HG03460 (cell line): Measurements from ENCODE around the gene ZNF615.
"Not testable (repeated sequence)": the region's sequence is repeated elsewhere in the genome, so short reads cannot be mapped to it uniquely, and the experiment has no call there.

Experiments used
- ATAC-seq: cut with Tn5 transposase; IDR thresholded peaks from one replicate; pipeline ENCODE4 v1.9.1; 2021; ENCODE audit not compliant: unreplicated experiment

Gene ZNF615

DNA sequence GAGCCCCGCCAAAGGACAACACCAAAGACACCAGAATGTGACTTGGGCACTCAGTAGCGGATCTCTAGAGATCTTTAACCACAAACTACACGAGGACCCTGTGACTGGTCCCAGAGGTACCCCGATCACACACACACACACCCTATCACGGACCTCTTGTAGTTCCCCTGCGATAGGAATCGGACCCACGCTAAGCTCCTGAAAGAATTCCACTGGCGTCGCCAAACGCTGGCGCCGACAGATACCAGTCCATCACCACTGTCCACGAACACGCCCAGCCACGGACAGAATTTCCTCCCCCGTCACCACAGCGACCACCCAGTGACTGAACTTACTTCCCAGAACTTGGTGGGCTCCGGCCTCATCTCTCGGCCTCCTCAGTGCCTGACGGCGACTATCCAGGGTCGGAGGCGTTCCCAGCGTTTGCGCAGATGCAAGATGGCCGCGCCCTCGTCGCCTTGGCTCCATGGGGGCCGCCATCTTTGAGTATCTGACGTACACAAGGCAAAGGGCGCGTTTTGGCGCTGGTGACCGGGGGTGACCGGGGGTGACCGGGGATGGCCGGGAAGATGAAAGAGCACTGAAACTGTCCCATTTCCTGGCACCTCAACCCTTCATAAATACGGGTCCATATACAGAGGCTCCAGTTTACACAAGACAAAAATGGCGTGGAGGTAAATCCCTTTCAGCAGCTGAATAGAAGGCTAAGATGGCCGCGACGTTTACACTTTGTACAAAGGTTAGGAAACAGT is at the start of gene ZNF615:
ZNF615 (minus strand) TSS at position 406 of the 752 bp plus-strand sequence. CDS start 4,500 bp downstream, outside the sequence.
- peak; percentile 86 for ATAC-seq

DNA sequence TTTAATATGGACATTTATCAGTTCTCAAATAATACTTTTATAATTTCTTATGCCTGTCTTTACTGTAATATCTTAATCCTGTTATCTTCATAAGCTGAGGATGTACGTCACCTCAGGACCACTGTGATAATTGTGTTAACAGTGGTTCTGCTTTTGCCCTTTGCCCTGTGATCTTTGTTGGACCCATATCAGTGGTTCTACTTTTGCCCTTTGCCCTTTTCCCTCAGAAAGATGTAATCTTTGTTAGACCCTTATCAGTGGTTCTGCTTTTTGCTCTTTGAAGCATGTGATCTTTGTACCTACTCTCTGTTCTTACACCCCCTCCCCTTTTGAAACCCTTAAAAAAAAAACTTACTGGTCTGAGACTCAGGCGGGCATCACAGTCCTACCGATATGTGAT is 48.5 kb upstream of the ZNF615 start:
- not testable (repeated sequence) for ATAC-seq

DNA sequence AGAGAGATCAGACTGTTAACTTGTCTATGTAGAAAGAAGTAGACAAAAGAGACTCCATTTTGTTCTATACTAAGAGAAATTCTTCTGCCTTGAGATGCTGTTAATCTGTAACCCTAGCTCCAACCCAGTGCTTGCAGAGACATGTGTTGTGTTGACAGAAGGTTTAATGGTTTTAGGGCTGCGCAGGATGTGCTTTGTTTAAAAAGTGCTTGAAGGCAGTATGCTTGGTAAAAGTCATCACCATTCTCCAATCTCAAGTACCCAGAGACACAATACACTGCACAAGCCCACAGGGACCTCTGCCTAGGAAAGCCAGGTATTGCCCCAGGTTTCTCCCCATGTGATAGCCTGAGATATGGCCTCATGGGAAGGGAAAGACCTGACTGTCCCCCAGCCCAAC is 43.7 kb upstream of the ZNF615 start:
- ATAC-seq = not testable (repeated sequence)

DNA sequence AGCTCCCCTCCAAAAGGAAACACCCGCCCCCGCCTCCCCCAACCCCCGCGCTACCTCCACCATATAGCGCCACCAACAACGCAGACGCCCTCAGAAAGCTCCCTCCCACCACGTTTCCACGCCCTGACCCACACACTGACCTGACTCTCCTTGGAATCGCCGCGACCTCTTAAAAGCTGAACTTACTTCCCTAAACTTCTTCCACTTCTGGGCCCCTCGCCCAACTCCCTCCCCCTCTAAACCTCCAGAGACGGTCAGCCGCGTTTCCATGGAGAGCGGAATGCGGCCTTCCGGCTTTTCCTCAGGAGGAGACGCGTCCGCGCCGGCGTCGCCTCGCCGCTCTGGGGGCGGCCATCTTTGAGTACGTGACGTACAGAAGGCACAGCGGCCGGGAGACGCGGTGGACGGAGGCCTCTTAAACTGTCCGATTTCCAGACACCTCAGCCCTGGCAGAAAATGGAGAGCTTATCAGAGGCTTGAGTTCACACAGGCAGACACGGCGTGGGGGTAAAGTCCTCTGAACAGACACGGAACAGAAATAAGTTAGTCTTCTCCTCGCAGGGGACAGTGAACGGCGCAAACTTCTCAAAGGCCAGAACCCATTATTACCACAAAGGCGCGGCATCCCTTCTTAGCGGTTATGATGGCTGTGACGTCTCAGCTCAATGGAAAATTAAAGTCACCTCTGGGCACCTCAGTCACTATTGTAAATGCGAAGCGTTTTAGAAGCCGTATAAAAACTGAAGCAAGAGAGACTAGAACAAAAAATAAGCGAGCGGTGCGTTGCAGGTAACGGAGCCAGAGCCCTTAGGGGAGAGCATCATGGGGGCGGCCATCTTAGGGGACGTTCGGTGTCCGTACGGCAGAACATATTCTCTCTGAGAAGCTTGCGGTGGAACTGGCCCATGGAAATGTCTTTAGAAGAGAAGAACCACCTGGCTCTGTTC is 40.8 kb upstream of the ZNF615 start, which contains the start of gene ZNF432:
ZNF432 (minus strand) TSS at position 284 of the 947 bp plus-strand sequence. CDS start 1,970 bp downstream, outside the sequence.
- ATAC-seq = peak; percentile 82

DNA sequence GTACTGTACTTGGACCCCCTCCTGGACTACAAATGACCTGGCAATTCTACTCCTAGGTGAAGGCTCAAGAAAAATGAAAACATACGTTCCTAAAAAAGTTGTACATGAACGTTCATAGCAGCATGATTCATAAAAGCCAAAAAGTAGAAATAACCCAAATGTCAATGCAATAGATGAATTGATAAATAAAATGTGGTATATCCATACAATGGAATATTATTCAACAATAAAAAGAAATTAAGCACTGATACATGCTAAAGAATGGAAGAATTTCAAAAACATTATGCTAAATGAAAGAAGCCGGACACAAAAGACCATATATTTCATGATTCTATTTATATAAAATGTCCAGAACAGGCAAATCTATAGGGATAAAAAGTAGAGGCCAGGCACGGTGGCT is 31.2 kb upstream of the ZNF615 start:
- no peak for ATAC-seq

DNA sequence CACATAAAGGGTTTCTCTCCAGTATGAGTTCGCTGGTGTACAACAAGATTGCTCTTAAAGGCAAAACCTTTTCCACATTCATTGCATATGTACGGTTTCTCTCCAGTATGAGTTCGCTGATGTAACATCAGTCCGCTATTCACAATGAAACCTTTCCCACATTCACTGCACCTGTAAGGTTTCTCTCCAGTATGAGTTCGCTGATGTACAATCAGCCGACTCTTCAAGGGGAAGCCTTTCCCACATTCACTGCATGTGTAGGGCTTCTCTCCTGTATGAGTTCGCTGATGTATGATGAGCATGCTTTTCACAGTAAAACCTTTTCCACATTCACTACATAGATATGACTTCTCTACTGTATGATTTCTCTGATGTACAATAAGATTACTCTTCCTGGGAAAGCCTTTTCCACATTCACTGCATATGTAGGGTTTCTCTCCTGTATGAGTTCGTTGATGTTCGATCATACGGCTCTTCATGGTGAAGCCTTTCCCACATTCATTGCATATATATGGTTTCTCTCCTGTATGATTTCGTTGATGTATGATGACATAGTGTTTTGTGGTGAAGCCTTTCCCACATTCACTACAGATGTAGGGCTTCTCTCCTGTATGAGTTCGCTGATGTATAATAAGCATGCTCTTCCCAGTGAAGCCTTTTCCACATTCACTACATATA is 26.2 kb upstream of the ZNF615 start:
- ATAC-seq = no peak

DNA sequence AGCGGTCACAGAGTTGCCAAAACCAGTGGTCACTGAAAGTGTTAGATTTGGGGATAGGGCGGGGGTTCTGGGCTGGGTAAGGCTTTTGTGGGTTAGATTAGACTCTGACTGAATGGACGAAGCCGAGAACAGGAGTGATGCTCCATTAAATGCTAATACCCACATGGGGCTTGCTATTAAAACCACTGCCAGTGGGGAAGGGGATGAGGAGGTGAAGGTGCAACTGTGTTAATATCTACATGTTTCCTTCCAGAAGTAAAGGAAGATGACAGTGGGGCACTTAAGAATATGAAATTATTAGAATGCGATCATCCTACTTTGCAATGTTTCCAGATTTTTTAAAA is 20.7 kb upstream of the ZNF615 start:
- ATAC-seq = peak; percentile 18

DNA sequence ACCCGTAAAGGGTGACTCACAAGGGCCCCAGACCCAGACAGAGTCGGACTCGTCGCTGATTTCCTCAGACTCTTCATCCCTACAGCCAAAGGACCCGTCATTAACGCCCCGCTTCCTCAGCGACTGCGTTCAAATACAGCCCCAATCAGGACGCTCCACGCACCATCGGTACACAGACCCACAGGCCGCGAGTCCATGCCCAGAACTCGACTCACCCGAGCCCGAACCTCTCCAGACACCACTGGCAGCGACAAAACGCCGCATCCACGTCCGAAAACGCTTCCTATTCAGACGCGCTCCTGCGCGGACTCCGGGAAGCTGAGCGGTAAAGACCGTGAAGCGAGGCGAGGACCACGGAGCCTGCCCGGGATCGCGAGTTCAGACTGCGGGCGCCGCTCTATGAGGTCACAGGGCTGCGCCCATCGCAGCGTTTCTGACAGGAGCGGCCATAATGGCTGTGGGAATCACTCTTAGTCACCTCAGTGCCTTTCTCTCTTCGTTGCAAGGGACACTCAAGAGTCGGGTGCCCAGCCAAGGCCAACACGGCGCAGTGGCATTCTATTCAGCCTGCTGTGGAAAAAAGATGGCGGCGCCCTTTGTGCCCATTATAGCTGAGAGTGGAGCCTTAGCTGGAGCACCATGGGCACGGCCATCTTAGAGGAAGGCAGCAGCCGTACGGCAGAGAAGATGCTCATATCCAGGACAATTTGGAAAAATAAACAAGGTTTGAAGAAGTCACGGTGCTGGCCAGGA is 20.2 kb upstream of the ZNF615 start, which contains the start of gene ZNF614:
ZNF614 (minus strand) TSS at position 353 of the 753 bp plus-strand sequence. CDS start 2,634 bp downstream, outside the sequence.
- ATAC-seq = peak; percentile 90

DNA sequence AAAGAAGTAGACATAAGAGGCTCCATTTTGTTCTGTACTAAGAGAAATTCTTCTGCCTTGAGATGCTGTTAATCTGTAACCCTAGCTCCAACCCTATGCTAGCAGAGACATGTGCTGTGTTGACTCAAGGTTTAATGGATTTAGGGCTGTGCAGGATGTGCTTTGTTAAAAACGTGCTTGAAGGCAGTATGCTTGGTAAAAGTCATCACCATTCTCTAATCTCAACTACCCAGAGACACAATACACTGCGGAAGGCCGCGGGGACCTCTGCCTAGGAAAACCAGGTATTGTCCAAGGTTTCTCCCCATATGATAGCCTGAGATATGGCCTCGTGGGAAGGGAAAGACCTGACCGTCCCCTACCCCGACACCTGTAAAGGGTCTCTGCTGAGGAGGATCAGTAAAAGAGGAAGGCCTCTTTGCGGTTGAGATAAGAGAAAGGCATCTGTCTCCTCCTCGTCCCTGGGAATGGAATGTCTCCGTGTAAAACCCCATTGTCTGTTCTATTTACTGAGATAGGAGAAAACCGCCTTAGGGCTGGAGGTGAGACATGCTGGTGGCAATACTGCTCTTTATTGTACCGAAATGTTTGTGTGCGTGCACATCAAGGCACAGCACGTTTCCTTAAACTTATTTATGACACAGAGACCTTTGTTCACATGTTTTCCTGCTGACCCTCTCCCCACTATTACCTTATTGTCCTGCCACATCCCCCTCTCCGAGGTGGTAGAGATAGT is 18.4 kb upstream of the ZNF615 start:
- ATAC-seq = not testable (repeated sequence)

DNA sequence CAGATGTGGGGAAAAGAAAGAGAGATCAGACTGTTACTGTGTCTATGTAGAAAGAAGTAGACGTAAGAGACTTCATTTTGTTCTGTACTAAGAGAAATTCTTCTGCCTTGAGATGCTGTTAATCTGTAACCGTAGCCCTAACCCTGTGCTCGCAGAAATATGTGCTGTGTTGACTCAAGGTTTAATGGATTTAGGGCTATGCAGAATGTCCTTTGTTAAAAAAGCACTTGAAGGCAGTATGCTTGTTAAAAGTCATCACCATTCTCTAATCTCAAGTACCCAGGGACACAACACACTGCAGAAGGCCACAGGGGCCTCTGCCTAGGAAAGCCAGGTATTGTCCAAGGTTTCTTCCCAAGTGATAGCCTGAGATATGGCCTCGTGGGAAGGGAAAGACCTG is 16.5 kb upstream of the ZNF615 start:
- not testable (repeated sequence) for ATAC-seq

DNA sequence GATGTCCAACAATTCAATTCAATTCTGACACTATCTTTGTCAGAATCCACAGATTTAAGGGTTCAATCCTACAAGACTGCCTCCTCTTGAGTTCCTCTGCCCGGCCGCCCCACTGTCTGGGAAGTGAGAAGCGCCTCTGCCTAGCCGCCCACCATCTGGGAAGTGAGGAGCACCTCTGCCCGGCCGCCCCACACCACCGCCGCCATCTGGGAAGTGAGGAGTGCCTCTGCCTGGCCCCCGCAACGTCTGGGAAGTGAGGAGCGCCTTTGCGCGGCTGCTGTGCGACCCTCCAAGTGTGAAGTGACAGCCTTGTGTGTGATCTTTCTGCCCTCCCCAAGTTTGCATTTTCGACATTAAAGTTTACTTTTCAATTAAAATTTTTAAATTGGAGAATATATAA is 14.2 kb upstream of the ZNF615 start:
- no peak for ATAC-seq

DNA sequence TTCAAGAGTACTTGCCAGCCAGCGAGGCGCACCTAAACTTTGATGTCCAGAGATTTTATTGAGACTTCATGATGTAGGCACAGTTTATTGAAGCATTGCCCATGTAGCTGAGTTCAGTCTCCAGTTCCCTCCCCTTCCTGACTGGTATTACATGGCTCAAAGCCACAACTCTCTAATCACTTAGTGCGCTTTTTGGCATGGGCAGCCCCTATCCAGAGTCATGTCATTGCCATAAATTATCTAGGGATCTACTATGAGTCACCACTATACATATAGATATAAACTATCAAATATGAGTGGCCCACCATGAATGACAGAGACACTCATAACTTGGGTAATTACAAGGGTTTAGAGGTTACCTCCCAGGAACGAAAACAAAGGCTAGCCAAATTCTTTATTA is 12.5 kb upstream of the ZNF615 start:
- no peak for ATAC-seq

DNA sequence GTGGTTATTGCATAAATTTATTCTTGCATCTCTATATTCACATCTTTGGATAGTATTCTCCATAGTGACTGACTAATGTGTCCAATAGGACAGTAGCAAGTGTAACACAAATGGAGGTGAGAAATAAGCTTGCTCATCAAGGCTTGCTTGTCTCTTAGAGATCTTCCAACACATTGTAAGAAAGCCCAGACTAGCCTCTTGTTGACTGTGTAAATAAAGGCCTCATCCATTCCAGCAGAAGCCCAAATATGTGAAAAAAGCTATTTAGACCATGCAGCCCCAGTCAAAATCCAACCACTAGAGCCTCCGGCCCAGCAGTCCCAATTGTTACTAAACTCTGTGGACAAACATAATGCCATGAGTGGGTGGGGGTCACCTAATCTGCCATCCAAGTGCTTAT is 2.7 kb upstream of the ZNF615 start:
- no peak for ATAC-seq

DNA sequence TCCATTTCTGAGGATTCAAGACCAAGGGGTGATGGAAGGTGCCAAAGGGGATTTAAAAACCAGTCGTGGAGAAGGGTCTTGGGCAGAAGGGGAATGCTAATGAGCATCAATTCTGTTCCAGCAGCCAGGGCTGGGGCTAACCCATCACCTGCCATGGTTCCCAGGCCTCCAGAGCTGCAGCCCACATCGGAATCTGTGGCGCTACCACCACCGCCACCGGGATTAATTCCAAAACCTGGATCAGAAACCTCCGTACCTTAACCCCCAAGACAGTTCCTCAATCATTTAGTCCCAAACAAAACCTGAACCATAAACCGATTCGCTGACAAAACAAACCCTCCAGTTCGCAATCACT is 583 bp downstream of the ZNF615 start:
- no peak for ATAC-seq

DNA sequence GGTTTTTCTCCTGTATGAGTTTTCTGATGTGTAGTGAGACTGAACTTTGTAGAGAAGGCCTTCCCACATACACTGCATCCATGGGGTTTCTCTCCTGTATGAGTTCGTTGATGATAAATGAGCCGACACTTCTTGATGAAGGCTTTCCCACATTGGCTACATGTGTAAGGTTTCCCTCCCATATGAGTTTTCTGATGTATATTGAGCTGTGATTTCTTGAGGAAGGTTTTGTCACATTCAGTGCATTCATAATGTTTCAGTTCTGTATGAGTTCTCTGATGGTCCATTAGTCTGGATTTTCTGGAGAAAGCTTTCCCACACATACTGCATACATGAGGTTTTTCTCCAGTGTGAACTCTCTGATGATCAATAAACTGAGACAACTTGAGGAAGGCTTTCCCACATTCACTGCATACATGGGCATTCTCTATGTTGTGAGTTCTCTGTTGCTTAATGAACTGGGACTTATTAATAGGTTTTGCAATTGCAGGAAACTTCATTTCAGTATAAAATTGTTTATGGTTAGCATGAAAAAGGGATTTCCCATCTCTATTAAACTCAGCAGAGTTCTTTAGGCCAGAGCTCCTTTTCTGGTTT is 13.9 kb downstream of the ZNF615 start:
- no peak for ATAC-seq

DNA sequence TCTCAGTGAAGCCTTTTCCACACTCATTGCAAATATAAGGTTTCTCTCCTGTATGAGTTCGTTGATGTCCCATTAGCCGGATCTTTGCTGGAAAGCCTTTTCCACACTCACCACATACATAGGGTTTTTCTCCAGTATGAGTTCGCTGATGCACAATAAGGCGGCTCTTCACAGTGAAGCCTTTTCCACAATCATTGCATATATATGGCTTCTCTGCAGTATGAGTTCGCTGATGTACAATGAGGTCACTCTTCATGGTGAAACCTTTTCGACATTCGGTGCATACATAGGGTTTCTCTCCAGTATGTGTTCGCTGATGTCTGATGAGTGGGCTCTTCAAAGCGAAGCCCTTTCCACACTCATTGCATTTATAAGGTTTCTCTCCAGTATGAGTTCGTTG is 14.6 kb downstream of the ZNF615 start:
- ATAC-seq = no peak

DNA sequence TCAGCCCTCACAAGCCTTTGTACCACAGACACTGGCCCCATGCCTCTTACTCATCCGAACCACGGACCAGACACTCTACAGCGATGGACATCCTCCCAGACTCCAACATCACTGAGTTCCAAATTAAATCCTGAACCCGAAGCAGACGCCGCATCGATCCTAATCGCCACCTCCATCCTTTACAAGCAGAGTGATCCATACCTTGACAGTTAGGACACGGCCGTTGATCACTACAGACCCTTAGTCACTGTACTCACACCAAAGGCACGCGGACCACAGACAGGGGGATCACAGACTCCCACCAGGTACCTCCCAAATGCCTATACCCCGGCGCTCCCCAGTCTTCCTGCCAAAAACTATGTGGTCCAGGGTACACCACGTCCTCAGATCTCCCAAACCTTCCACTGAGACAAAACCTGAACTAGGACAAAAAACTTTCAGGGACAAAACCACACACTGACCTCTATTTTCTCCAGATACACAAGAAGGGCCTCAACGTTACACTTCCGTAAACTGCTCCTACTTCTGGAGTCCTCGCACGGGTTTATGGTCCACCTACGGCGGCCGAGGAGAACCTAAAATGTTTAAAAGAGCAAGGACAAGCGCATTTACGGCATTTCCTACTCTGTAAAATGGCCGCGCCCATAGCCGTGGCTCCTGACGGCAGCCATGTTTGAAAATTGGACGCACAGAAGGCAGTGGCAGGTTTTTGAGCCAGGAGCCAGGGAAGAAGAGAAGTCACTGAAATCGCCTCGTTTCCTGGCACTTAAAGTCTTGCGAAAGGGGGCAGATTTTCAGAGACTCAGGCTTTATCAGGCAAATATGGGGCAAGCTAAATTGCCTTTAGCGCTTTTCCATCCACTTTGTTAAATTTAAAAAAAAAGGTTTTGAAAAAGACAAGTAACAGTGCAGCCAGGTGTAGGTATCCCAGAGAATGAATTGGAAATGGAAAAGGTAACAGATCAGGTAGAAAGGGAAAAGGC is 21.4 kb downstream of the ZNF615 start, which contains the start of gene ZNF350:
ZNF350 (minus strand) TSS at position 532 of the 983 bp plus-strand sequence. CDS start 12,480 bp downstream, outside the sequence.
- ATAC-seq = peak; percentile 90

DNA sequence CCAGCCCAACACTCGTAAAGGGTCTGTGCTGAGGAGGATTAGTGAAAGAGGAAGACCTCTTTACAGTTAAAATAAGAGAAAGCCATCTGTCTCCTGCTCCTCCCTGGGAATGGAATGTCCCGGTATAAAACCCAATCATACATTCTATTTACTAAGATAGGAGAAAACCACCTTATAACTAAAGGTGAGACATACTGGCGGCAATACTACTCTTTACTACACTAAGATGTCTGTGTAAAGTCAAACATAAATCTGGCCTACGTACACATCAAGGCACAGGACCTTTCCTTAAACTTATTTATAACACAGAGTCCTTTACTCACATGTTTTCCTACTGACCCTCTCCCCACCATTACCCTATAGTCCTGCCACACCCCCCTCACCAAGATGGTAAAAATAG is 24.6 kb downstream of the ZNF615 start:
- no peak for ATAC-seq
